Chondrocyte (in vitro differentiated cells): ENCODE results near the gene CXCL13. TPM values are rescaled to one million over a fixed set of nuclear protein-coding genes. Genes with fewer than 3 reads are reported as not detected.

Source experiments
- DNase-seq: peaks from one replicate; pipeline ENCODE4 v3.0.0; 2021; ENCODE audit warnings: mixed read lengths, low spot score
- H3K27ac Mint-ChIP-seq: one replicate; pipeline ENCODE4 v1.8.0; 2021; ENCODE audit warnings: mild to moderate bottlenecking, moderate library complexity, mixed read lengths; ENCODE audit not compliant: unreplicated experiment
- H3K27me3 Mint-ChIP-seq: 2 replicates; pipeline ENCODE4 v1.8.0; 2021; ENCODE audit warnings: low read depth, mixed read lengths
- H3K36me3 Mint-ChIP-seq: 2 replicates; pipeline ENCODE4 v1.8.0; 2021; ENCODE audit warnings: low read depth, mixed read lengths
- H3K4me1 Mint-ChIP-seq: 2 replicates; pipeline ENCODE4 v1.8.0; 2021; ENCODE audit warnings: low read depth, mild to moderate bottlenecking, mixed read lengths
- H3K4me3 Mint-ChIP-seq: one replicate; pipeline ENCODE4 v1.8.0; 2021; ENCODE audit warnings: mild to moderate bottlenecking, moderate library complexity, mixed read lengths; ENCODE audit not compliant: unreplicated experiment
- H3K9me3 Mint-ChIP-seq: 2 replicates; pipeline ENCODE4 v1.8.0; 2021; ENCODE audit warnings: low read depth, mixed read lengths
- total RNA-seq: library from RNA; stranded (reverse); gene quantifications from 3 replicates; pipeline ENCODE4 v1.2.1, GENCODE V29; 2021
- TF ChIP-seq, protein P1 (sequence below): fragments of 200-600 bp; sonication (generic); IDR thresholded peaks from 2 replicates; pipeline ENCODE4 v1.5.0; 2021; ENCODE audit warnings: antibody characterized with exemption, mild to moderate bottlenecking, moderate library complexity

The CXCL13 gene
- total RNA-seq, 1 donor from 2014 or later = not detected

DNA sequence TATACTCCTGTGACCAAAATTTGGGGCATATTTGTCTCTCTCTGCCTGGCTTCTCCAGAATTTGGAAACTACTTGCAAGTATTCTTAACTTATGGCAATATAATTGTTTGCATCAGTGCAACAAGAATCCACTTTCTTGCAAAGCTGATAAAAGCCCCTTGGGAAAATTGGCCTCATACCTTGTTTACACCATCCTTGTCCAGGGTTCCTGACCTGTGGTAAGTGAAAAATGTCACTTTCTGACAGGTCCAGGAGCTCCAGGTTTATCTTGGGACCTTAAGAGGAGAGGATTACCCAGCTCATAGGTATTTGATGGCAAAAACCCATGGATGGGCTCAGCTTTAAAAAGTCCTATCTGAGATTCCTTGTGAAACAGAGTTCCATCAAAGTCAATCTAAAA is 29.3 kb upstream of the CXCL13 start:
- TF ChIP-seq, protein P1, sequence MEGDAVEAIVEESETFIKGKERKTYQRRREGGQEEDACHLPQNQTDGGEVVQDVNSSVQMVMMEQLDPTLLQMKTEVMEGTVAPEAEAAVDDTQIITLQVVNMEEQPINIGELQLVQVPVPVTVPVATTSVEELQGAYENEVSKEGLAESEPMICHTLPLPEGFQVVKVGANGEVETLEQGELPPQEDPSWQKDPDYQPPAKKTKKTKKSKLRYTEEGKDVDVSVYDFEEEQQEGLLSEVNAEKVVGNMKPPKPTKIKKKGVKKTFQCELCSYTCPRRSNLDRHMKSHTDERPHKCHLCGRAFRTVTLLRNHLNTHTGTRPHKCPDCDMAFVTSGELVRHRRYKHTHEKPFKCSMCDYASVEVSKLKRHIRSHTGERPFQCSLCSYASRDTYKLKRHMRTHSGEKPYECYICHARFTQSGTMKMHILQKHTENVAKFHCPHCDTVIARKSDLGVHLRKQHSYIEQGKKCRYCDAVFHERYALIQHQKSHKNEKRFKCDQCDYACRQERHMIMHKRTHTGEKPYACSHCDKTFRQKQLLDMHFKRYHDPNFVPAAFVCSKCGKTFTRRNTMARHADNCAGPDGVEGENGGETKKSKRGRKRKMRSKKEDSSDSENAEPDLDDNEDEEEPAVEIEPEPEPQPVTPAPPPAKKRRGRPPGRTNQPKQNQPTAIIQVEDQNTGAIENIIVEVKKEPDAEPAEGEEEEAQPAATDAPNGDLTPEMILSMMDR = no peak
- H3K4me3 Mint-ChIP-seq = no peak overlapping the region
- H3K36me3 Mint-ChIP-seq = no peaks in the 10 kb centered on the region
- no peak overlapping the region for H3K27ac Mint-ChIP-seq
- H3K4me1 Mint-ChIP-seq = peaks cover 20% of the 10 kb centered on the region
- peaks cover 5% of the 10 kb centered on the region for H3K9me3 Mint-ChIP-seq
- peaks cover 5% of the 10 kb centered on the region for H3K27me3 Mint-ChIP-seq
- no peak for DNase-seq

DNA sequence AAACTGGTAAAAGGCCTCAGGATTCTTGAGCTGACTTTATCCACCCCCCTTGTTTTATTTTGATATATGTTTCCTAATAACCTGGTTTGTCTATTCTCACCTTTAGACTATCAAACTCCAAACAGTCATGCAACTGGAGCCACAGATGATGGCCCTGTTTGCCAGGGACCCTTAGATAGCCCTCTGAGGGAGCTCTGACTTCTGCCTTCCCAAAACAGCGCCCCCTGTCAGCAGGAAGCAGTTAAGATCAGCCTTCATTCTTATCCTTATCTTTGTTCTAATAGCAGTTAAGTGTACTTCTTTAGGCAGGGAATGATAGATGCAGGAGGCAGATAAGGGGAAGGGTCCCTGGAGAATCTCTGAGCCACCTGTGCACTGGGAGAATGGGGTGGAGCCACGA is 27.5 kb upstream of the CXCL13 start:
- H3K36me3 Mint-ChIP-seq = no peaks in the 10 kb centered on the region
- peaks cover 2% of the 10 kb centered on the region for H3K9me3 Mint-ChIP-seq
- H3K27ac Mint-ChIP-seq = no peak overlapping the region
- TF ChIP-seq, protein P1 = peak; percentile 44
- no peak for DNase-seq
- peaks cover 34% of the 10 kb centered on the region for H3K4me1 Mint-ChIP-seq
- H3K4me3 Mint-ChIP-seq = no peak overlapping the region
- peaks cover 3% of the 10 kb centered on the region for H3K27me3 Mint-ChIP-seq

DNA sequence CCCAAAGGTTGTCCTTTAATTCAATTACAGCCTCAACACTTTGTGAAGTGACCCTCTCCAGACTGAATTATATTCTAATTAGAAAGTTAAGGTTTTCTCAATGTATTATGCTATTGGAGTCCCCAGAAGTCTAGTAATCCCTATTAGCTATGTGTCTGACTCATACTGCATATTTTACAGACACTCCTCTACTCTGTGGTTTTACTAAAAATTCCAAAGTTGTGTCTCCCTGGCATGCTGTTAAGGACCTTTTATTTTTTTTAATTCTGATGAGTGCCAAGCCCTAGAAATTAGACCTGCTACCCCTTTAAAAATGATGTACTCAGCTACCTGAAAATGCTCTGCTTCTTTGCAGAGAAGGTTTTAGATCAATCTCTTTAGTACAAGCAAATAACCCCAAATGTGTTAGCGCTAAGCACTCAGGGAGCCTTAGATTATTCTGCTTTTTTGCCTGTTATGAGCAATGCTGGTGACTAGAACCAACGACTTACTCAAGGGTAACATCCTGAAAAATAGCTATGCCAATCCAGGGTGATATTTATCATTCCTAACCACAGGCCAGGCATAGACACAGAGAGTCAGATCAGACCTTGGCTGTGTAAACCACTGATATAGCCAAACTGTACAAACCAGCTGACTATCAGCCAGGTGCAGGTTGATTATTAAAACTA is 26.1 kb upstream of the CXCL13 start:
- peaks cover 37% of the 10 kb centered on the region for H3K4me1 Mint-ChIP-seq
- no peak for DNase-seq
- peak overlapping the region; percentile 73 for H3K27ac Mint-ChIP-seq
- H3K9me3 Mint-ChIP-seq = peaks cover 2% of the 10 kb centered on the region
- no peak overlapping the region for H3K4me3 Mint-ChIP-seq
- TF ChIP-seq, protein P1 = no peak
- peaks cover 1% of the 10 kb centered on the region for H3K27me3 Mint-ChIP-seq
- no peaks in the 10 kb centered on the region for H3K36me3 Mint-ChIP-seq

DNA sequence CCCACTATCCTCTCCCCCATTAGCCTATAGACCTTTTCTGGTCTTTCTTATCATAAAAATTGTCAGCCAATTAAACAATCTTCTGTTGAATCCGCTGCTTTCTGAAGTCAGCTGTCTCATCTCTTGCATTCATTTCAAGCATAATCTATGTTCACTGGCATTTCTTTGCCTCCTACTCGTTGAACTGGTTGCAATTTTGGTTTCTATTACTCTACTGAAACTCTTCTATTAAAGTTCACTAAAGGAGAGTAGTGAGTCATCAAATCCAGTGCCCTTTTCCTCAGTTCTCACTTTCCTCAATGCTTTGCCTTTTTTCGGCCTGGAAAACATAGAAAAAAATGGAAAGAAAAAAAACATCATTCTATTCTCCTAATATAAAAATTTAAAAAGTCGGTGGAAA is 23.9 kb upstream of the CXCL13 start:
- TF ChIP-seq, protein P1 = no peak
- Mint-ChIP-seq H3K4me3 (no peak overlapping the region), H3K27ac (peak overlapping the region; percentile 10), H3K36me3 (no peaks in the 10 kb centered on the region), H3K9me3 (peaks cover 2% of the 10 kb centered on the region), H3K4me1 (peaks cover 40% of the 10 kb centered on the region), H3K27me3 (no peaks in the 10 kb centered on the region)
- DNase-seq = no peak

DNA sequence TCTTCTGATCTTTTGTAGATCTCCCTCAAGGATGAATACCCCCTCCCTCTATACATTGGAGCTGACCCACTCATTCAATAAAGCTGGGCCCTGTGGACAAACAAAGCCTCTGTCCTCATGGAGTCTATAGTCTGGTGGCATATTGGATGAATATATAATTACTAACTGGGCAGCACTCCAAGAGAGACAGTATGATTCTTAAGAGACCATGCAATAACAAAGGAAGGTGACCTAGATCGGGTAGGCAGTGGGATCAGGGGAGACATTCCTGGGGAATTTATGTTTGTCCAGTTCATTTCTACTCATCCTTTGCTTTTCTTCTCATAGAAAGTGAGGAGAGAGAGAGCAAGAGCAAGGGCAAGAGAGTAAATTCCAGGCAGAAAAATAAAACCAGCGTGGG is 23.5 kb upstream of the CXCL13 start:
- Mint-ChIP-seq H3K4me3 (no peak overlapping the region), H3K27me3 (no peaks in the 10 kb centered on the region), H3K27ac (peak overlapping the region; percentile 58), H3K9me3 (peaks cover 2% of the 10 kb centered on the region), H3K36me3 (no peaks in the 10 kb centered on the region), H3K4me1 (peaks cover 43% of the 10 kb centered on the region)
- TF ChIP-seq, protein P1 = no peak
- DNase-seq = no peak
